GM12878 (cell line): ENCODE data around the gene CACNA2D1. TPM values are rescaled to one million over a fixed set of nuclear protein-coding genes. Genes with fewer than 3 reads are reported as not detected.

ENCODE experiments used
- ATAC-seq: fragments of 200-7000 bp; cut with Tn5 transposase; 3 replicates; pipeline ENCODE4 v1.9.1; 2020; ENCODE audit warnings: mild to moderate bottlenecking, moderate library complexity
- BruUV-seq: library from RNA; stranded (reverse); fragments of 400-500 nt; replicated peaks from 2 replicates; lab custom pipeline; 2021; lab: Mats Ljungman, UMichigan
- CTCF ChIA-PET: fragments of 300-600 bp; sonication (Branson Sonifier 250); formaldehyde crosslinking; extraction: SDS; loops from one replicate; lab custom pipeline; 2021; ENCODE audit warnings: inconsistent platforms; lab: Yijun Ruan, JAX
- POLR2A ChIA-PET: fragments of 350-600 bp; formaldehyde crosslinking; extraction: SDS; loops from one replicate; lab custom pipeline; 2021; ENCODE audit warnings: inconsistent platforms; lab: Charles Lee
- RAD21 ChIA-PET: fragments of 300-600 bp; sonication (Branson Sonifier 250); formaldehyde crosslinking; loops from one replicate; lab custom pipeline; 2023; ENCODE audit warnings: antibody characterized with exemption; ENCODE audit not compliant: unreplicated experiment; lab: Charles Lee
- SMC1A ChIA-PET: fragments of 300-600 bp; sonication (Branson Sonifier 250); formaldehyde crosslinking; loops from one replicate; lab custom pipeline; 2023; ENCODE audit not compliant: unreplicated experiment, uncharacterized antibody; lab: Charles Lee
- DNase-seq: peaks from one replicate; pipeline ENCODE4 v3.0.0-alpha.2; 2011; ENCODE audit warnings: low read depth, low spot score
- FAIRE-seq: peaks from 3 replicates; lab custom pipeline; 2011; peaks lifted over from hg19 to GRCh38; lab: Jason Lieb, UNC
- H2AFZ ChIP-seq: 2 replicates; pipeline ENCODE4 v1.6.0; 2011; ENCODE audit warnings: low read depth, low read length, control low read depth; ENCODE audit not compliant: control insufficient read depth
- H3K27ac ChIP-seq: 2 replicates; pipeline ENCODE4 v1.5.1; 2011; ENCODE audit warnings: control low read depth; ENCODE audit not compliant: control insufficient read depth, insufficient read depth
- H3K27me3 ChIP-seq, 2 experiments: replicated peaks in 1 of 2; 2 replicates each; pipeline versions ENCODE4 v1.6.0 to v1.6.1; 2011; ENCODE audit warnings: low read length in 1 of 2; ENCODE audit not compliant: control insufficient read depth in 2 of 2, insufficient read depth in 2 of 2
- H3K36me3 ChIP-seq, 2 experiments: 2 replicates each; pipeline ENCODE4 v1.5.1; 2011; ENCODE audit warnings: low read length in 1 of 2; ENCODE audit not compliant: control insufficient read depth in 2 of 2, insufficient read depth in 2 of 2
- H3K4me1 ChIP-seq: 2 replicates; pipeline ENCODE4 v1.6.1; 2011; ENCODE audit warnings: mild to moderate bottlenecking, low read length, moderate library complexity, mixed read lengths; ENCODE audit not compliant: control insufficient read depth, insufficient read depth
- H3K4me2 ChIP-seq: 2 replicates; pipeline ENCODE4 v1.6.0; 2011; ENCODE audit warnings: control low read depth; ENCODE audit not compliant: control insufficient read depth, insufficient read depth
- H3K4me3 ChIP-seq: fragments of 200-600 bp; sonication (generic); 2 replicates; pipeline ENCODE4 v1.5.1; 2016
- H3K79me2 ChIP-seq: 2 replicates; pipeline ENCODE4 v1.6.0; 2011; ENCODE audit warnings: low read length; ENCODE audit not compliant: control insufficient read depth, insufficient read depth
- H3K9ac ChIP-seq: 2 replicates; pipeline ENCODE4 v1.8.0; 2011; ENCODE audit warnings: low read length, control low read depth, mixed read lengths; ENCODE audit not compliant: control insufficient read depth, insufficient read depth
- H3K9me3 ChIP-seq: replicated peaks from 3 replicates; pipeline ENCODE4 v1.5.1; 2011; ENCODE audit warnings: mild to moderate bottlenecking, low read length; ENCODE audit not compliant: control insufficient read depth, insufficient read depth
- H4K20me1 ChIP-seq: 2 replicates; pipeline ENCODE4 v1.6.0; 2011; ENCODE audit not compliant: control insufficient read depth, insufficient read depth
- CEBPB ChIP-seq, 2 experiments: fragments of 150-350 bp in 1 of 2; IDR thresholded peaks; 2 replicates each; pipeline ENCODE4 v1.6.1; 2012 to 2014; ENCODE audit warnings: low read depth in 2 of 2, low read length in 2 of 2, borderline replicate concordance in 1 of 2, inconsistent platforms in 1 of 2
- CEBPZ ChIP-seq: fragments of 150-350 bp; IDR thresholded peaks from 2 replicates; pipeline ENCODE4 v1.6.1; 2016; ENCODE audit warnings: low read depth, low read length
- CHD1 ChIP-seq: IDR thresholded peaks from 2 replicates; pipeline ENCODE4 v1.6.1; 2012; ENCODE audit warnings: low read depth, low read length, improper control_type of control experiment
- CHD4 ChIP-seq: fragments of 200-600 bp; sonication (generic); IDR thresholded peaks from 2 replicates; pipeline ENCODE4 v1.6.1; 2016; ENCODE audit warnings: mild to moderate bottlenecking
- EED ChIP-seq: sonication (generic); IDR thresholded peaks from 2 replicates; pipeline ENCODE4 v1.6.1; 2016; ENCODE audit warnings: antibody characterized with exemption, low read depth
- ETV6 ChIP-seq, 2 experiments: fragments of 450-650 bp in 1 of 2; IDR thresholded peaks in 1 of 2; conservative IDR thresholded peaks in 1 of 2; 2 replicates each; pipeline ENCODE4 v1.6.1; 2014; ENCODE audit warnings: antibody characterized with exemption in 1 of 2, borderline replicate concordance in 1 of 2, low read depth in 1 of 2, mild to moderate bottlenecking in 1 of 2, moderate library complexity in 1 of 2
- IKZF2 ChIP-seq, 2 experiments: fragments of 450-650 bp; IDR thresholded peaks; 2 replicates each; pipeline ENCODE4 v1.6.1; 2017; ENCODE audit warnings: mild to moderate bottlenecking in 2 of 2, moderate library complexity in 2 of 2
- NR2F1 ChIP-seq: fragments of 450-650 bp; conservative IDR thresholded peaks from 2 replicates; pipeline ENCODE4 v1.6.1; 2017; ENCODE audit warnings: mild to moderate bottlenecking
- POLR2AphosphoS2 ChIP-seq: IDR thresholded peaks from 2 replicates; pipeline ENCODE4 v1.6.1; 2011; ENCODE audit warnings: low read depth, mild to moderate bottlenecking, low read length, improper control_type of control experiment, moderate library complexity
- RAD51 ChIP-seq: fragments of 450-650 bp; IDR thresholded peaks from 2 replicates; pipeline ENCODE4 v1.6.1; 2016; ENCODE audit warnings: moderate library complexity, mild to moderate bottlenecking, inconsistent platforms
- SMAD1 ChIP-seq: fragments of 450-650 bp; IDR thresholded peaks from 2 replicates; pipeline ENCODE4 v1.6.1; 2018; ENCODE audit warnings: mild to moderate bottlenecking, low read depth; ENCODE audit not compliant: partially characterized antibody
- SMC3 ChIP-seq: IDR thresholded peaks from 2 replicates; pipeline ENCODE4 v1.6.1; 2011; ENCODE audit warnings: low read length, improper control_type of control experiment, borderline replicate concordance
- SP1 ChIP-seq: IDR thresholded peaks from one replicate; pipeline ENCODE4 v1.6.1; 2011; ENCODE audit warnings: low read depth, low read length
- TCF7 ChIP-seq: IDR thresholded peaks from 2 replicates; pipeline ENCODE4 v1.6.1; 2014; ENCODE audit warnings: antibody characterized with exemption, borderline replicate concordance
- ZBTB40 ChIP-seq: fragments of 450-650 bp; IDR thresholded peaks from 2 replicates; pipeline ENCODE4 v1.6.1; 2016; ENCODE audit warnings: mild to moderate bottlenecking, moderate library complexity, borderline replicate concordance
- in situ Hi-C: fragments of 300-500 bp; cut with MboI; formaldehyde crosslinking; loops from 9 replicates; pipeline ENCODE4 v1.14.3; 2018; ENCODE audit warnings: mixed read lengths
- intact Hi-C: fragments of 100-400 bp; cut with micrococcal nuclease; formaldehyde crosslinking; loops from one replicate; pipeline ENCODE4 v1.14.2; 2022; ENCODE audit not compliant: unreplicated experiment
- polyA plus RNA-seq, 11 experiments: library from polyadenylated mRNA; depleted of rRNA in 4 of 11; unstranded in 6 of 11; stranded (reverse) in 5 of 11; fragments of >200 nt; fragmentation: Nextera tagmentation in 4 of 11; fragmentation: Illumina TruSeq in 1 of 11; extraction: Ambion mirVana in 4 of 11; extraction: Trizol in 1 of 11; gene quantifications; 1 replicate in 1 of 11; 2 replicates in 10 of 11; pipeline versions ENCODE4 v1.2.1 to v1.2.3, GENCODE V29; 2011 to 2016; ENCODE audit warnings: inconsistent platforms in 2 of 11, missing spikeins in 2 of 11, low read depth in 1 of 11
- total RNA-seq, 4 experiments: library from RNA; depleted of rRNA in 3 of 4; stranded (reverse); fragments of >200 nt in 3 of 4; fragmentation: Illumina TruSeq in 1 of 4; extraction: Trizol in 1 of 4; gene quantifications; 2 replicates each; pipeline versions ENCODE4 v1.2.1 to v1.2.3, GENCODE V29; 2013 to 2021
- TF ChIP-seq, protein P1 (sequence below), 3 experiments: IDR thresholded peaks in 2 of 3; conservative IDR thresholded peaks in 1 of 3; 2 replicates each; pipeline ENCODE4 v1.5.1; 2011; ENCODE audit warnings: low read depth in 3 of 3, low read length in 3 of 3, mild to moderate bottlenecking in 3 of 3, control low read depth in 2 of 3, moderate library complexity in 2 of 3, inconsistent platforms in 1 of 3, mixed read lengths in 1 of 3; ENCODE audit not compliant: control insufficient read depth in 2 of 3, insufficient read depth in 1 of 3; ENCODE audit errors: extremely low read depth in 1 of 3

CACNA2D1 gene
- total and polyA plus RNA-seq, 10 of the 15 experiments (the other 5 are each of a cell fraction or from before 2014, with no cell fraction given): 0.14 to 14.8 (median 0.97) TPM

- Histone ChIP-seq H3K36me3 (no peaks in the 10 kb centered on the region), H2AFZ (no peak overlapping the region), H3K4me1 (no peaks in the 10 kb centered on the region), H3K79me2 (no peaks in the 10 kb centered on the region), H3K27ac (no peak overlapping the region), H3K9ac (no peak overlapping the region), H3K4me3 (no peak overlapping the region), H3K9me3 (no peaks in the 10 kb centered on the region; the same call in 2 of the 3 replicates), H3K27me3 (no peaks in the 10 kb centered on the region), H3K4me2 (no peak overlapping the region), H4K20me1 (no peaks in the 10 kb centered on the region)
- in situ Hi-C loops (no loop called here), intact Hi-C loops (no loop called here)
- no peak for FAIRE-seq
- SMC1A ChIA-PET: interaction anchor here (0.8 to 1.0 kb wide), 2 partner anchors 11 to 21 kb away, joined by 3 read pairs; no protein-coding TSS in a partner anchor
- POLR2A ChIA-PET: interaction anchor here (1.2 kb wide), 1 partner anchor 21 kb away, joined by 3 read pairs; no protein-coding TSS in a partner anchor
- BruUV-seq: no TSS peak
- CTCF ChIA-PET: interaction anchor here (1.0 to 1.4 kb wide), 2 partner anchors 12 to 83 kb away, joined by 4 to 5 read pairs; no protein-coding TSS in a partner anchor
- RAD21 ChIA-PET: no interaction called here
- no peak; the same call in 2 of the 3 replicates for ATAC-seq
- no peak for DNase-seq
- no peak for TF ChIP-seq SMC3
- no peak for TF ChIP-seq IKZF2 (IDR thresholded peaks at IDR 0.05)
- TF ChIP-seq, protein P1, sequence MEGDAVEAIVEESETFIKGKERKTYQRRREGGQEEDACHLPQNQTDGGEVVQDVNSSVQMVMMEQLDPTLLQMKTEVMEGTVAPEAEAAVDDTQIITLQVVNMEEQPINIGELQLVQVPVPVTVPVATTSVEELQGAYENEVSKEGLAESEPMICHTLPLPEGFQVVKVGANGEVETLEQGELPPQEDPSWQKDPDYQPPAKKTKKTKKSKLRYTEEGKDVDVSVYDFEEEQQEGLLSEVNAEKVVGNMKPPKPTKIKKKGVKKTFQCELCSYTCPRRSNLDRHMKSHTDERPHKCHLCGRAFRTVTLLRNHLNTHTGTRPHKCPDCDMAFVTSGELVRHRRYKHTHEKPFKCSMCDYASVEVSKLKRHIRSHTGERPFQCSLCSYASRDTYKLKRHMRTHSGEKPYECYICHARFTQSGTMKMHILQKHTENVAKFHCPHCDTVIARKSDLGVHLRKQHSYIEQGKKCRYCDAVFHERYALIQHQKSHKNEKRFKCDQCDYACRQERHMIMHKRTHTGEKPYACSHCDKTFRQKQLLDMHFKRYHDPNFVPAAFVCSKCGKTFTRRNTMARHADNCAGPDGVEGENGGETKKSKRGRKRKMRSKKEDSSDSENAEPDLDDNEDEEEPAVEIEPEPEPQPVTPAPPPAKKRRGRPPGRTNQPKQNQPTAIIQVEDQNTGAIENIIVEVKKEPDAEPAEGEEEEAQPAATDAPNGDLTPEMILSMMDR (IDR thresholded peaks at IDR 0.05 in 2 of 3, conservative IDR thresholded peaks at IDR 0.05 in 1 of 3; ENCODE audit: control insufficient read depth in 2 of 3, extremely low read depth in 1 of 3, insufficient read depth in 1 of 3, low read depth in 3 of 3, low read length in 3 of 3): no peak
- no peak for TF ChIP-seq ZBTB40
- TF ChIP-seq ETV6 (conservative IDR thresholded peaks at IDR 0.05 in 1 of 2, IDR thresholded peaks at IDR 0.05 in 1 of 2; ENCODE audit: borderline replicate concordance in 1 of 2, low read depth in 1 of 2): no peak
- no peak for TF ChIP-seq CHD1
- no peak for TF ChIP-seq CEBPZ
- no peak for TF ChIP-seq EED
- TF ChIP-seq SP1: no peak
- no peak for TF ChIP-seq RAD51
- TF ChIP-seq TCF7: no peak
- no peak for TF ChIP-seq SMAD1
- TF ChIP-seq CEBPB (IDR thresholded peaks at IDR 0.05; ENCODE audit: borderline replicate concordance in 1 of 2, low read depth in 2 of 2, low read length in 2 of 2): no peak
- TF ChIP-seq POLR2AphosphoS2: no peak
- TF ChIP-seq CHD4: no peak
- no peak for TF ChIP-seq NR2F1
Measured at GRCh38 chr7:82129091-82129490, 314.5 kb downstream of the CACNA2D1 start.
